OCI-LY7 (cell line): ENCODE results near the gene TCL1A.

ENCODE experiments used
- EZH2phosphoT487 ChIP-seq: fragments of 200-600 bp; sonication (generic); IDR thresholded peaks from 2 replicates; pipeline ENCODE4 v1.6.1; 2018; ENCODE audit warnings: low read depth, borderline replicate concordance, mild to moderate bottlenecking, mixed run types, antibody characterized with exemption, low read length, moderate library complexity, mixed read lengths
- TF ChIP-seq, protein P1 (sequence below): fragments of 200-600 bp; sonication (generic); conservative IDR thresholded peaks from 2 replicates; pipeline ENCODE4 v1.5.1; 2014; ENCODE audit warnings: mild to moderate bottlenecking, antibody characterized with exemption, low read length, moderate library complexity, mixed read lengths

DNA sequence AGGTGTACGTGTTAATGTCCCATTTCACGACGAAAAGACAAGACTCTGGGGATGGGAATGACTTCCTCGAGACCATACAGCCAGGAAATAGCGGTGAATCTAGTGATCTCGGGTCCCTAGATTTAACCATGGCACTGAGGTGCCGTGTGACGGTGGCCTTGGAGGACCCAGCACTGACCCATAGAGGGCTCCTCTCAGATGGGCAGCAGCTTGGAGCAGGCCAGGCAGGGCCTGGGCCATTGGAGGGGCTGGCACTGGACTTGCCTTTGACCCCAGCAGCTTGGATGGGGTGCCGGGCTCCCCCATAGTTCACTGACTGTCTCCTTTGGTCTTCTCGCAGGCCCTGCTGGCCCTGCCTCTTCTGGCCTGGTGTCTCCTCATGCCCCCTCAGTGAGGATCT, 22.3 kb downstream of the TCL1A start:
- no peak for TF ChIP-seq EZH2phosphoT487
- TF ChIP-seq, protein P1, sequence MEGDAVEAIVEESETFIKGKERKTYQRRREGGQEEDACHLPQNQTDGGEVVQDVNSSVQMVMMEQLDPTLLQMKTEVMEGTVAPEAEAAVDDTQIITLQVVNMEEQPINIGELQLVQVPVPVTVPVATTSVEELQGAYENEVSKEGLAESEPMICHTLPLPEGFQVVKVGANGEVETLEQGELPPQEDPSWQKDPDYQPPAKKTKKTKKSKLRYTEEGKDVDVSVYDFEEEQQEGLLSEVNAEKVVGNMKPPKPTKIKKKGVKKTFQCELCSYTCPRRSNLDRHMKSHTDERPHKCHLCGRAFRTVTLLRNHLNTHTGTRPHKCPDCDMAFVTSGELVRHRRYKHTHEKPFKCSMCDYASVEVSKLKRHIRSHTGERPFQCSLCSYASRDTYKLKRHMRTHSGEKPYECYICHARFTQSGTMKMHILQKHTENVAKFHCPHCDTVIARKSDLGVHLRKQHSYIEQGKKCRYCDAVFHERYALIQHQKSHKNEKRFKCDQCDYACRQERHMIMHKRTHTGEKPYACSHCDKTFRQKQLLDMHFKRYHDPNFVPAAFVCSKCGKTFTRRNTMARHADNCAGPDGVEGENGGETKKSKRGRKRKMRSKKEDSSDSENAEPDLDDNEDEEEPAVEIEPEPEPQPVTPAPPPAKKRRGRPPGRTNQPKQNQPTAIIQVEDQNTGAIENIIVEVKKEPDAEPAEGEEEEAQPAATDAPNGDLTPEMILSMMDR, result no peak
